HG03520 (cell line): ENCODE results near the gene DRC7.

ENCODE experiments used
- ATAC-seq: cut with Tn5 transposase; IDR thresholded peaks from one replicate; pipeline ENCODE4 v1.9.1; 2021; ENCODE audit warnings: mild to moderate bottlenecking, moderate library complexity; ENCODE audit not compliant: unreplicated experiment

DRC7 gene, protein sequence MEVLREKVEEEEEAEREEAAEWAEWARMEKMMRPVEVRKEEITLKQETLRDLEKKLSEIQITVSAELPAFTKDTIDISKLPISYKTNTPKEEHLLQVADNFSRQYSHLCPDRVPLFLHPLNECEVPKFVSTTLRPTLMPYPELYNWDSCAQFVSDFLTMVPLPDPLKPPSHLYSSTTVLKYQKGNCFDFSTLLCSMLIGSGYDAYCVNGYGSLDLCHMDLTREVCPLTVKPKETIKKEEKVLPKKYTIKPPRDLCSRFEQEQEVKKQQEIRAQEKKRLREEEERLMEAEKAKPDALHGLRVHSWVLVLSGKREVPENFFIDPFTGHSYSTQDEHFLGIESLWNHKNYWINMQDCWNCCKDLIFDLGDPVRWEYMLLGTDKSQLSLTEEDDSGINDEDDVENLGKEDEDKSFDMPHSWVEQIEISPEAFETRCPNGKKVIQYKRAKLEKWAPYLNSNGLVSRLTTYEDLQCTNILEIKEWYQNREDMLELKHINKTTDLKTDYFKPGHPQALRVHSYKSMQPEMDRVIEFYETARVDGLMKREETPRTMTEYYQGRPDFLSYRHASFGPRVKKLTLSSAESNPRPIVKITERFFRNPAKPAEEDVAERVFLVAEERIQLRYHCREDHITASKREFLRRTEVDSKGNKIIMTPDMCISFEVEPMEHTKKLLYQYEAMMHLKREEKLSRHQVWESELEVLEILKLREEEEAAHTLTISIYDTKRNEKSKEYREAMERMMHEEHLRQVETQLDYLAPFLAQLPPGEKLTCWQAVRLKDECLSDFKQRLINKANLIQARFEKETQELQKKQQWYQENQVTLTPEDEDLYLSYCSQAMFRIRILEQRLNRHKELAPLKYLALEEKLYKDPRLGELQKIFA

GRCh38 chr16:57694725-57695679 is at the start of gene DRC7:
Gene DRC7, plus strand, starts transcription at chr16:57694806. Its CDS starts 3,144 bp downstream, at chr16:57697950.
- ATAC-seq, result no peak

- ATAC-seq, result no peak
Measured at GRCh38 chr16:57645169-57645568, 49.4 kb upstream of the DRC7 start.

DNA sequence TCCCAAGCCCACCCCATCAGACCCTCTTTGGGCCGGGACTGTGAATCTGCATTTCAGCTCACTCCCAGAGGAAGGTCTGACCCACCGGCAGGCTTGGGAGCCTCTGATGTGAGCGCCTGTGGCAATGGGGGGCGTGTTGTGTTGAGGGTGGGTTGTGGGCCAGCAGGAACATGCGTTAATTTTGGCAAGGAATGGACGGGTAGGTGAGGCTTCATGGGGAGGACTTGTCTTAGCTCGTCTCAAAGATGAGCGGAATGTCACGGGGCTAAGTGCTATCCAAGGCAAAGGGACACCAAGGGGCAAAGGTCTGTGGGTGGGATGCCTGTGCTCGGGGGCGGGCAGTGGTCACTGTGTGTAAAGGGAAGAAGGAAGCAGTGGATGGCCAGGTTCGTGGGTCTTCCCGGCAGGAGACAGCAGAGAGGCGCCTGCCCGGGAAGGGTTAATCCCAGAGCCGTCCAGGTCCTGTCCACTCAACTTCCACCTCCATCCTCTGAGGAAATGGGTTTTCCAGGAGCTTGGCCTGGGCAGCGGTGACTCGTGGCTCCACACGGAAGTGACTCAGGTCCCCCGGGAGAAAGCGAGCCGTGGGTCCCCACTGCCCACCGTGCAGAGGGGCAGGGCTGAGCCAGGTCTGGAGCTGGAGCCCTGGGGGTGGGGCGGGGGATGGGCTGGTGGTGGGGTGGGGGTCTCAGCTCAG is 48.8 kb upstream of the DRC7 start:
- ATAC-seq, result no peak

GRCh38 chr16:57646388-57647039 is 48.1 kb upstream of the DRC7 start:
- no peak for ATAC-seq

- no peak for ATAC-seq
Measured at GRCh38 chr16:57647136-57647875, 47.3 kb upstream of the DRC7 start.

GRCh38 chr16:57648125-57648524 is 46.5 kb upstream of the DRC7 start:
- ATAC-seq, result no peak

DNA sequence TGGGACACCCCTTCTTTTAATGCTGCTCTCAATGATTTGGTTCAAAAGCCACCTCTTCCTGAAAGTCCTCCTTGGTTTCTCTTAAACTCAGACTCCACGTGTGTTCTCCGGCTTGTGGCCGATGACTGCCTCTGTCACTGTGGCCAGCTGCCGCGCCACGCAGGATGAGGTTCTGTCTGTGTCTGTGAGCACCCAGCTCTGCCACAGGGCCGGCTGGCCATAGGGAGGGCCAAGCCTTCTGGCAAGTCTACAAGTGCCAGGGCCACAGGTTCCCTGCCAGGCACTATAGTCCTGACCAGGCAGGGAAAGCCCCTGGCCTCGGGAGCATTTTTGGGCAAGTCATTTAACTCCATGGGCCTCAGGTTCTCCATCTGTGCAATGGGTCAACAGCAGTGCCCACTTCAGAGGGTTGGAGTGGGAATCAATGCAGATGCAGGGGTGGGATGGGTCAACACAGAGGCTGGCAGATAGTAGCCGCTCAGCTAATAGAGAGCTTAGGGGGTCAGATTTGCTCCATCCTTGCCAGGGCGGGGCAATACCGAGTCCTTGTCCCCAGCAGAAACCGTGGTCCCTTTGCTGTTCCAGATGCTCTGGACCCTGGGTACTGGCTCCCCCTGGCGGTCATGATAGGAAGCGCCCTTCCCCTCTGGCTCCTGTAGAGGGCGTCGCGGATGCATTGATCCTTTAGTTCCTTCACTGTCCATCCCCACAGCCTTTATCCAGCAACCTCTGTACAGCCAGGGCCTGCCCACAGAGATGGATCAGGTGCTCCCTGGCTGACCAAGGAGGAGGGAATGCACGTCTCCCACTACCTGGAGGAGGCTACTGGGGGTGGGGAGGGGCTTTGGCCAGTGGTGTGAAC is 45.8 kb upstream of the DRC7 start:
- ATAC-seq, result no peak

DNA sequence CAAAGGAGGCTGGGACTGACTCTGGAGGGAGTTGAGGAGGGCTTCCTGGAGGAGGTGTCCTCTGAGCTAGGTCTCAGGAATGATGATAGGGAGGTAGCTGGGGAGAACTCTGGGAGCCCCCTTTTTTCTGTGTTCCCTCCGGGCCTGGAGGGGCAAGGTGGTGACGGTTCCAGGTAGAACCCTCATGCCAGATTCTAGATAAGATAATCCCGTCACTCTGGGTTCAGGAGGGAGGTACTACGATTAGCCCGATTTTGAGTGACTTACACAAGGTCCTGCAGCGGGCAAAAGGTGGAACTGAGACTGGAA is 45.2 kb upstream of the DRC7 start:
- no peak for ATAC-seq

GRCh38 chr16:57649846-57650245 is 44.8 kb upstream of the DRC7 start:
- ATAC-seq, result no peak

DNA sequence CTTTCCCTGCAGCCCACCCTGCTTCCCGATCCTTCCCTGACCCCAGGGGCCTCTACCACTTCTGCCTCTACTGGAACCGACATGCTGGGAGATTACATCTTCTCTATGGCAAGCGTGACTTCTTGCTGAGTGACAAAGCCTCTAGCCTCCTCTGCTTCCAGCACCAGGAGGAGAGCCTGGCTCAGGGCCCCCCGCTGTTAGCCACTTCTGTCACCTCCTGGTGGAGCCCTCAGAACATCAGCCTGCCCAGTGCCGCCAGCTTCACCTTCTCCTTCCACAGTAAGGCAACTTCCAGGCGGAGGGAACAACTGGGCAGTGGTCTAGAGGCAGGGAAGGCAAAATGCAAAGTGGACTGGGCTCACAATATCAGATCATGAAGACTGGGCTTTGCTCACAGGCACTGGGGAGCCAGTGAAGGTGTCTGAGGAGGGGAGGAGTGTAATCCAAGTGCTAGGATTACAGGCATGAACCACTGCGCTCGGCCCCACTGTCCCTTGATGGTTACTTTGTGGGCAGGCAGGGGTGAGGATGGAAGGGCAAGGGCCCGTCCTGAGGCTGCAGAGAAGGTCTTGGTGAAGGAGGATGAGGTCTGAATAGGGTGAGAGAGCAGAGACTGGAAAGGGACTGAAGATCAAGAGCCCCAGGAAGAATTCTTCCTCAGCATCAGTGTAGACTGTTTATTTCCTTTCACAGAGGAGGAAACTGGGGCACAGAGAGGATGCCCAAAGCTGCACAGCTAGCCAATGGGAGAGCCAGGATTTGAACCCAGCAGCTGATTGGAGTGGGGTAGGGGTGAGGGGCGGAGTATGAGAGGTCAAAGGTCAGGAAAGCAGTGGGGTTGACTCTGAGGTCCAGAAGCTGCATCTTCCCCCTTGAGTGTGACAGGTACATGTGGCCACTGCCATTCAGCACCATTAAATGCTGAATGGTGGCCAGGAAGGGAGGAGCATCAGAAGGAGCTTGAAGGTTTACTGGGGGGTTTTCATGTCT is 43.0 kb upstream of the DRC7 start:
- ATAC-seq, result no peak

DNA sequence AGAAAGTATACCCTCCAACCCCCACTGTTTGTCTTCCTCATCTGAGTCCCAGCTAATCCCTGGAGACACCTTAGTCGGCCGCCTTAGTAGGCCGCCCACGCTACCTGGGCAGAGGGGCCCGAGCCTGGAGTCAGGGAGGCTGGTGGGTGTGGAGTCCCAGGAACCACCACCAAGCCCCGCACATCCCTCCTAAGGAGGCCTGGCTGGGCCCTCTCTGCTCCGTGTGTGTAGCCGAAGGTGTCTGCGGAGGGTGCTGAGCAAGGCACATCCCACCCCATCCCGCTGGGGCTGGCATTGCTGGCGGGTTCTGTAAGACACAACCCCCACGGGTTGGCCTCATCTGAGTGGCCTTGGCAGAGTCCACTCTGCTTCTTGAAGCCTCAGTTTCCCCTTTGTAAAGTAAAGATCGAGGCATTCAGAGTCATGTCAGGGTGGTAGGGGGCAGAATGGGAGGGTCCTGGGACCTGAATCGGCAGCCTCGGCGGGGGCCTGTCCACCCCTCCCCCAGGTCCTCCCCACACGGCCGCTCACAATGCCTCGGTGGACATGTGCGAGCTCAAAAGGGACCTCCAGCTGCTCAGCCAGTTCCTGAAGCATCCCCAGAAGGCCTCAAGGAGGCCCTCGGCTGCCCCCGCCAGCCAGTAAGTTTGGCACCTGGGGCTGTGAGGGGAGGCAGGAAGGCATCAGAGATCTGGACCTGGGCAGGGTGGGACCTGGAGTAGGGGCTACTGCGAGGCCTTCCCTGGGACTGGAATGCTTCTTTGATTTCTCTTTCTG is 41.7 kb upstream of the DRC7 start:
- no peak for ATAC-seq

GRCh38 chr16:57653936-57654335 is 40.7 kb upstream of the DRC7 start:
- ATAC-seq, result no peak

- ATAC-seq, result no peak
Measured at GRCh38 chr16:57656342-57656955, 38.2 kb upstream of the DRC7 start.

DNA sequence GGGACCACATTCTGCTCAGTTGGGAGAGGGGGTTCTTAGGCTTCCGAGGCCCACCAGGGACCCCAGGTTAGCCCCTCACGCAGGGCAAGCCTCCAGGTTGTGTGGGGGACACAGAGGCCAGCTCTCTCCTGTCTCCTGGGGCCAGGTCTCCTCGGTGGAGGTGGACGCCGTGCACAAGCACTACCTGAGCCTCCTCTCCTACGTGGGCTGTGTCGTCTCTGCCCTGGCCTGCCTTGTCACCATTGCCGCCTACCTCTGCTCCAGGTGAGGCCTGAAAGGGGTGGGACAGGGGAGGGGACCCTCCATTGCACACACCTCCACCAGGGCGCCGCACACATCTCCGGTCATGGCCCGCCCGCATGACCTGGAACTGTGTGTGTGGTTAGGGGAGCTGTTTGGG is 37.4 kb upstream of the DRC7 start:
- ATAC-seq, result no peak

GRCh38 chr16:57658130-57658877 is 36.3 kb upstream of the DRC7 start:
- ATAC-seq, result no peak
